NCI-H345 (cell line): ENCODE data around the gene GPR18.

Experiments
- DNase-seq: peaks from one replicate; lab custom pipeline; 2025; lab: John Stamatoyannopoulos, UW

Gene GPR18

GRCh38 chr13:99208185-99208584 is 50.0 kb downstream of the GPR18 start:
- no peak for DNase-seq

- no peak for DNase-seq
Measured at GRCh38 chr13:99207511-99207910, 50.7 kb downstream of the GPR18 start.

DNA sequence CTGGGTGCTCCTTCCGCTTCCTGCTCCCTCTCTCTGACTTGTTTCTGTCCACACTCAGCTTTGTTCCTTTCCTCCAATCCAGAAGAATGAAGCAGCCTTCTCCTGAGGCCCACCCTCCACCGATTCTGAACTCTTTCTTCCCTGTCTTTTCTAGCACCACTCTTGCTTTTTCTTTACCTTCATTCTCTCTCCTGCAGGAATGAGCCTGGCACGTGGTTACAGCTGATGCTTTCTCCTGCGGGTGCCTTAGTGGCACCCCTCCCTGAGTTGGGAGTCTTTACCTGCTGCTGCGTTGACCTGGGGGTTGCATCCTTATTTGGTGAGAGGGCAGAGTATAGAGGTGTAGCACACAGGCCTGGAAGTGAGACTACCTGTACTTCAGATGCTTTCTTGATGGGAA is 51.3 kb downstream of the GPR18 start:
- DNase-seq = no peak

GRCh38 chr13:99206226-99206625 is 52.0 kb downstream of the GPR18 start:
- DNase-seq = no peak

DNA sequence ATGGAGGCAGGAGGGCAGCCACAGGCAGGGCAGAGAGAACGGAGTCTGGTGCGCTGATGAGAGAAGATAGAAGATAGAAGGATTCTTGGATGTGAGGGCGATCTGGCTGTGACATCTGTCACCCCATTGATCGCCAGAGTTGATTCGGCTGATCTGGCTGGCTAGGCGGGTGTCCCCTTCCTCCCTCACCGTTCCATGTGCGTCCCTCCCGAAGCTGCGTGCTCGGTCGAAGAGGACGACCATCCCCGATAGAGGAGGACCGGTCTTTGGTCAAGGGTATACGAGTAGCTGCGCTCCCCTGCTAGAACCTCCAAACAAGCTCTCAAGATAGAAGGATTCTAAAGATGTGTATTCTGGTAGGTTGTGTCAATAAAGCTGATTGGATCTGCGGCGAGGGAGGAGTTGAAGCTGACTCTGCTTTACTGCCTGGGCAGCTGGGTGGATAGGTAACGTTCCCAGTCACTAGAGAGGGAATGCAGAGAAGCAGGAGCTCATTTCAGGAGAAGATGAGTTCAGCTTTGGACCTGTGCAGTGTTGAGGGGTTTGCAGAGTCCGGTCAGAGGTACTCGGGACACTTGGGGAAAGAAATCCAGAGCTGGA is 52.5 kb downstream of the GPR18 start:
- DNase-seq = no peak
